Urinary bladder (tissue), 4 donors: ENCODE measurements around the gene MAP7D1. TPM values are rescaled to one million over a fixed set of nuclear protein-coding genes. Genes with fewer than 3 reads are reported as not detected.
"Not testable (repeated sequence)": the region's sequence is repeated elsewhere in the genome, so short reads cannot be mapped to it uniquely, and the experiment has no call there.

Source experiments
- DNase-seq: peaks from one replicate; pipeline ENCODE4 v3.0.0-alpha.2; 2015; ENCODE audit errors: extremely low spot score
- H3K27ac ChIP-seq: one replicate; pipeline ENCODE4 v1.5.1; 2013; ENCODE audit warnings: low read depth, mild to moderate bottlenecking, moderate library complexity
- H3K36me3 ChIP-seq: one replicate; pipeline ENCODE4 v1.6.1; 2013; ENCODE audit warnings: mild to moderate bottlenecking, moderate library complexity; ENCODE audit not compliant: insufficient read depth
- H3K4me1 ChIP-seq: one replicate; pipeline ENCODE4 v1.6.1; 2013; ENCODE audit warnings: mild to moderate bottlenecking, moderate library complexity; ENCODE audit not compliant: insufficient read depth
- H3K4me3 ChIP-seq: one replicate; pipeline ENCODE4 v1.5.1; 2013; ENCODE audit warnings: low read depth, low read length
- WGBS: extraction: QIAGEN DNeasy Blood & Tissue Kit; methylation state at CpG from one replicate; pipeline ENCODE4 v1.1.7; 2013; 5-methylcytosine and 5-hydroxymethylcytosine counted together
- polyA plus RNA-seq: library from polyadenylated mRNA; stranded (reverse); fragments of 200-250 nt; gene quantifications from one replicate; pipeline ENCODE4 v1.2.3, GENCODE V29; 2013
- small RNA-seq: library from RNA; depleted of rRNA; stranded (forward); fragments of <200 nt; gene quantifications from one replicate; pipeline ENCODE3, GENCODE V24; 2014
- total RNA-seq: library from RNA; depleted of rRNA; stranded (reverse); fragments of >200 nt; gene quantifications from one replicate; pipeline ENCODE4 v1.2.3, GENCODE V29; 2014
- donor health status: healthy with polysubstance abuse.
- donor health status: healthy.

The MAP7D1 gene
- total and polyA plus RNA-seq, 2 donors, result 31.7 to 144 TPM

DNA sequence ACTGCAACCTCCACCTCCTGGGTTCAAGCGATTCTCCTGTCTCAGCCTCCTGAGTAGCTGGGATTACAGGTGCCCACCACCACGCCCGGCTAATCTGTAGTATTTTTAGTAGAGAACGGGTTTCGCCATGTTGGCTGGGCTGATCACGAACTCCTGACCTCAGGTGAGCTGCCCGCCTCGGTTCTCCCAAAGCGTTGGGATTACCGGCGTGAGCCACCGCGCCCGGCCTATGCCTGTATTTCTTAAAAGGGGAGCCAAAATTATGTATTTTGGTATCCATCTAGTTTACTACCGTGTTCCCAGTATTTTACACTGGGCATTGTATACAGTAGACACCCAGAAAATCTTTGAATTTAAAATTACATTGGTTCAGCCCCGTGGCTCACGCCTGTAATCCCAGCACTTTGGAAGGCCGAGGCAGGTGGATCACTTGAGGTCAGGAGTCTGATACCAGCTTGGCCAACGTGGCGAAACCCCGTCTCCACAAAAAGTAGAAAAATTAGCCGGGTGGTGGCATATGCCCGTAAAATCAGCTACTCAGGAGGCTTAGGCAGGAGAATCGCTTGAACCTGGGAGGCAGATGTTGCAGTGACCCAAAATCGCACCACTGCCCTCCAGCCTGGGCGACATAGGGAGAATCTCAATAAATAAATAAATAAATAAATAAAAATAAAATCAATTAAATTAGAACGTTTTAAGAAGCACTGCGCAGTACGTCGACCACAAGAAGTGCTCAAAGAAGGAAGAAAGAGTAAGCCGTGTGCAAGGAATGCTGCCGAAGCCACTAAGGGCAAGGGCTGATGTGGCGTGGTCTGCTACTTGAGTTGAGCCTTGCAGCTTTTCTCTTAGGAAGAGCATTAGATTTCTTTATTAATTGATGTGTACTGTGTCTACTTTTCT, 66.8 kb downstream of the MAP7D1 start:
- Histone ChIP-seq H3K27ac (peak overlapping the region; percentile 93), H3K36me3 (no peaks in the 10 kb centered on the region), H3K4me1 (peaks cover 5% of the 10 kb centered on the region), H3K4me3 (no peak overlapping the region)
- 81% methylated on average over 33 of the region's 33 CpGs for WGBS
- DNase-seq, result no peak

DNA sequence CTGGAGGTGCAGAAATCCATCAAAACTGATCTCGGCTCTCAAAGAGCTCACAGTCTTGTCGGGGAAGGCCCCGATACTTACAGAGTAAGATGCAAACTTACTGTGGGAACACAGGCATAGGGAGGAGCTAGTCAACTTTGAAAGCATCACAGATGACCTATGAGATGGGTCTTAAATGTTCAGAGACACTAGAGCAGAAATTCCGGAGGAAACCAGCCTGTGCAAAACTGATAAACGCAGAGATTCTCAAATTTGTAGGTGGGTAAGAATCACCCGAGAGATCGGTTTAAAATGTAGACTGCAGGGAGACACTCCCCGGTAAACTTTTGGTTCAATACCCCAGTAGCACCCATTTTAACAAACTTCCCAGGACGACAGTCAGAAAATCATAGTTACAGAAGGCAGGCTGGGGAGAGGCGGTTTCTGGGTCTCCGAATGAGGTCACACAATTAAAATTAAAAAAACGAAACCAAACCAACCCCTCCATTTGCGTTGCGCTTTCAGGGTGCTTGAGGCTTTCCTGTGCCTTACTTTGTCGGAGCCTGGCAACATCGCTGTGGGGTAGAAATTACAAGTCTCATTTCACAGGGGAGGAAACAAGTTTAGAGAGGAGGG, 67.5 kb downstream of the MAP7D1 start:
- H3K27ac ChIP-seq, result peak overlapping the region; percentile 93
- DNase-seq, result peak; percentile 33

DNA sequence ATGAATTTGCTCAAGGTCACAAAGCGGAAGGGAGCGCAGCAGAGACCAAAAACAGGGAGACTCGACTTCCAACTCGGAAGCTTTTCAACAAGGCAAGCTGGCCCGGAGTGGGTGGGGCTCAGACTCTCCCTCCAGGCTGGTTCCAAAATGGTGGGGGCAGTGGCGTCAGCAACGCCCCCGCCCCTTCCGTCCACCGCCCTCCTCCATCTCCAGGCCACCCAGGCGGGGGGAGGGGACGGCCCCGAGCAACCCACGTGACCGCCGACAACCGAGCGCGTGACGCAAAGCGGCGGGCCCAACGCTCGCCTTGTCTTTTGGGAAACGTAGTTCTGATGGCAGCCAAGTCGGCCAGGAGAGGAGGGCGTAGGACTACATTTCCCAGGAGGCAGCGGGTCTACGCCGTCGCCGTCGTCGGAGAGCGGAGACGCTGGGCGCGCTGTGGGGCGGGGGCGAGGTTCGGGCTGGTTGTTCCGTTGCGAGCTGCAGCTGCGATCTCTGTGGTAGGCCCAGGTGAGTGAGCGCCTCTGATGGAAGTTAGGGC, 68.1 kb downstream of the MAP7D1 start, which contains the start of gene THRAP3:
Gene THRAP3, plus strand, starts transcription at position 448 of the 541 bp plus-strand sequence. CDS start 58,121 bp downstream, outside the sequence.
- peak within 1 kb of the TSS; percentile 61 for H3K4me3 ChIP-seq
- under 1% methylated on average over 45 of the region's 45 CpGs for WGBS
- peaks cover 5% of the 10 kb centered on the region for H3K4me1 ChIP-seq
- H3K27ac ChIP-seq, result peak within 1 kb of the TSS; percentile 93
- no peaks in the 10 kb centered on the region for H3K36me3 ChIP-seq
- DNase-seq, result peak; percentile 97

More for the DNA sequence above, 67.5 kb downstream of the MAP7D1 start:
- peaks cover 5% of the 10 kb centered on the region for H3K4me1 ChIP-seq
- no peaks in the 10 kb centered on the region for H3K36me3 ChIP-seq
- peak overlapping the region; percentile 43 for H3K4me3 ChIP-seq
- 1% methylated on average over 16 of the region's 16 CpGs for WGBS

DNA sequence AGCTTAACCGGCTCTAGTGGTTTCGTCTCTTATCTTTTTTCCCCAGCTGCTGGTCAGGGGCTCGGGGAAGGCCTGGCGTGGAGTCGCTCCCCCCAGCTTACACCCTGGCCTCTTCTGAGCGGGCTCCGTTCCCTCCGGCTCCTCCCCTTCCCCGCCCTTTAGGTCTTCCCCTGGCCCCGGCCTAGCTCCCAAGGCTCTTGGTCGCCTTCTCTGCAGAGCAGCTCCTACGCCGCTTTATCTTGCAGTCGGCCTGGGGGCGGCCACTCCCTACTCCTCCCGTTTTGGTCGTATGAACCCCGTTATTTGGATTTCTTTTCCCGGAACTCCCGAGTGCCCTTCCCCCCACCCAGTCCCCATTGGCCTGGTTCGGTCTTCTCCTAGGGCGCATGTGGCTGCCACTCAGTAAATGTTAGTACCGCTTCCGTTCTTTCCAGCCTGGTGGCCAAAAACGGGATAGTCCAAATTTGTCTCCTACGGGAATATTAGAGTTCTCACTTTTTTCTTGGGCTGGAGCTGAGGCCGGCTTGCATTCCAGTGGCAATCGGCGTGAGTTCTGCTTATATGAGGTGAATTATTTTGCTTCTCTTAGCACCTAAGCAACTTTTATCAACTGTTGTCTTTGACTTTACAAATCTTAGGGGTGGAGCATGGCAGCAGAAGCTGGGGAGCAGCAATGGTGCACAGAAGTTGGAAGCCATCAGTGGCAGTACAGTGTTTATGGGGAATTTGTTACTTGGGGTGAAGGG, 68.8 kb downstream of the MAP7D1 start:
- H3K4me1 ChIP-seq, result peaks cover 5% of the 10 kb centered on the region
- H3K27ac ChIP-seq, result peak overlapping the region; percentile 91
- no peaks in the 10 kb centered on the region for H3K36me3 ChIP-seq
- H3K4me3 ChIP-seq, result peak overlapping the region; percentile 61
- DNase-seq, result peak; percentile 35
- under 1% methylated on average over 29 of the region's 29 CpGs for WGBS

DNA sequence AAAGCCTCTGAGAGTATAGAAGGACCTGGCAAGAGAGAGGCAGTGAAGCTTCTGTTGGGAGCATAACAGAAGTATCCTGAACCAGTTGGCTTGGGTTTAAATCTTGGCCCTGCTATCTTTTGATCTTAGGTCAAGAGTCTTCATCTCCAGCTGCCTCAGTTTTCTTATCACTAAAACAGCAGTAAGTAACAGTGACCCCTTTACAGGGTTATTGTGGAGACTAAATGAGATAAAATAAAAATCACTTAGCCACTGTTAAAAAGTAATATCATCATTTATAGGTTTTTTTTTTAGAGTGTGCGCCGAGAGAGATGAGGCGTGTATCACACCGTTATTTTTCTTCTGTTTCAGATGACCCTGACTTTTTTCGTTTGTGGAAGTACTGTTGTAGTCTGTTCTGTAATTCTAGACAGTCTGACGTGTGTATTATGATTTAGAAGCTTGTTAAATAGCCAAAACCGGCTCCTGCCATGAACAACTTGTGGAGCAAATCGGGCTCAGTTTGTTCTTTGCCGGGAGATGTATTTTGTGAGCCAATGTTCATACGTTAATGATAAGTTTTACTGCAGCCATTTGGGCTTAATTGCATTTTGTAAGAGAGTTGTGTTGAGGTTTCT, 69.4 kb downstream of the MAP7D1 start:
- H3K4me3 ChIP-seq, result peak overlapping the region; percentile 61
- peaks cover 5% of the 10 kb centered on the region for H3K4me1 ChIP-seq
- H3K27ac ChIP-seq, result no peak overlapping the region
- WGBS, result 24% methylated on average over 10 of the region's 10 CpGs
- no peak for DNase-seq
- H3K36me3 ChIP-seq, result no peaks in the 10 kb centered on the region

DNA sequence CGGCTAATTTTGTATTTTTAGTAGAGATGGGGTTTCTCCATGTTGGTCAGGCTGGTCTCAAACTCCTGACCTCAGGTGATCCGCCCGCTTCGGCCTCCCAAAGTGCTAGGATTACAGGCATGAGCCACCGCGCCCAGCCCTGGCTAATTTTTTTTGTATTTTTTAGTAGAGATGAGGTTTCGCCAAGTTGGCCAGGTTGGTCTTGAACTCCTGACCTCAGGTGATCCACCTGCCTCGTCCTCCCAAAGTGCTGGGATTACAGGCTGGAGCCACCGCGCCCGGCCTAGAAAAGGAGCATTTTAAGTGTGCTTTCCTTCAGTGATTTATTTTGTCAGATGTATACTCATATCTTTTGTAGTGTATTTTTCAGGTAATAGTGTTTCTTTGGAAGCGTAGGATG, 74.3 kb downstream of the MAP7D1 start:
- not testable (repeated sequence) for H3K27ac ChIP-seq, H3K36me3 ChIP-seq, DNase-seq, H3K4me1 ChIP-seq, H3K4me3 ChIP-seq
- WGBS, result 93% methylated on average over 12 of the region's 12 CpGs

Small RNAs within 50 kb of the gene (small RNA-seq; reads per million reads assigned to genes)
- not detected for gene RN7SL131P

Other genes starting within 250 kb of the MAP7D1 start
- 53.1 TPM for gene AGO3, start 225.1 kb upstream of the MAP7D1 start, total RNA-seq
- 4.1 TPM for gene AGO3, start 225.1 kb upstream of the MAP7D1 start, polyA plus RNA-seq
- 0.37 TPM for gene TEKT2, start 72.1 kb upstream of the MAP7D1 start, total RNA-seq
- gene TEKT2, start 72.1 kb upstream of the MAP7D1 start, polyA plus RNA-seq, result 0.13 TPM
- 17.2 TPM for gene ADPRS, start 67.3 kb upstream of the MAP7D1 start, total RNA-seq
- 26.3 TPM for gene ADPRS, start 67.3 kb upstream of the MAP7D1 start, polyA plus RNA-seq
- 11.7 TPM for gene COL8A2, start 30.9 kb upstream of the MAP7D1 start, total RNA-seq
- 21.9 TPM for gene COL8A2, start 30.9 kb upstream of the MAP7D1 start, polyA plus RNA-seq
- gene TRAPPC3, start 6.7 kb upstream of the MAP7D1 start, total RNA-seq, result 43.9 TPM
- gene TRAPPC3, start 6.7 kb upstream of the MAP7D1 start, polyA plus RNA-seq, result 76.9 TPM
- gene THRAP3, start 68.3 kb downstream of the MAP7D1 start, total RNA-seq, result 67.3 TPM
- gene THRAP3, start 68.3 kb downstream of the MAP7D1 start, polyA plus RNA-seq, result 52.4 TPM
- 3.5 TPM for gene SH3D21, start 150.2 kb downstream of the MAP7D1 start, total RNA-seq
- gene SH3D21, start 150.2 kb downstream of the MAP7D1 start, polyA plus RNA-seq, result 1.8 TPM
- gene EVA1B, start 167.5 kb downstream of the MAP7D1 start, total RNA-seq, result 27.7 TPM
- gene EVA1B, start 167.5 kb downstream of the MAP7D1 start, polyA plus RNA-seq, result 74.7 TPM
- gene STK40, start 229.8 kb downstream of the MAP7D1 start, total RNA-seq, result 11.8 TPM
- gene STK40, start 229.8 kb downstream of the MAP7D1 start, polyA plus RNA-seq, result 73.5 TPM
- 4.1 TPM for gene LSM10, start 241.7 kb downstream of the MAP7D1 start, total RNA-seq
- gene LSM10, start 241.7 kb downstream of the MAP7D1 start, polyA plus RNA-seq, result 78.9 TPM